Endothelial cell of umbilical vein (primary cell): Measurements from ENCODE around the gene ADAM19. TPM values are rescaled to one million over a fixed set of nuclear protein-coding genes. Genes with fewer than 3 reads are reported as not detected.

Source experiments
- BruUV-seq: library from RNA; stranded (reverse); fragments of 400-500 nt; replicated peaks from 2 replicates; lab custom pipeline; 2021; lab: Mats Ljungman, UMichigan
- CTCF ChIA-PET: fragments of 300-600, 350-600 bp; sonication (Branson Sonifier 250); formaldehyde crosslinking; loops from one replicate; lab custom pipeline; 2021; ENCODE audit warnings: antibody characterized with exemption, inconsistent platforms; lab: Charles Lee
- POLR2A ChIA-PET: fragments of 300-600, 350-600 bp; sonication (Branson Sonifier 250); formaldehyde crosslinking; loops from one replicate; lab custom pipeline; 2021; ENCODE audit warnings: antibody characterized with exemption, inconsistent platforms; lab: Charles Lee
- DNase-seq: peaks from one replicate; pipeline ENCODE4 v3.0.0-alpha.2; 2011; ENCODE audit warnings: low read depth, low spot score
- FAIRE-seq: peaks from 2 replicates; lab custom pipeline; 2011; peaks lifted over from hg19 to GRCh38; lab: Jason Lieb, UNC
- H2AFZ ChIP-seq: 2 replicates; pipeline ENCODE4 v1.6.0; 2012; ENCODE audit warnings: low read depth, low read length, control low read depth, inconsistent platforms
- H3K27ac ChIP-seq: 2 replicates; pipeline ENCODE4 v1.5.1; 2011; ENCODE audit warnings: low read depth, mild to moderate bottlenecking, control low read depth, low read length, moderate library complexity; ENCODE audit not compliant: insufficient read depth
- H3K27me3 ChIP-seq, 2 experiments: 2 replicates each; pipeline versions ENCODE4 v1.6.0 to v1.6.1; 2011; ENCODE audit warnings: low read length in 2 of 2, mixed read lengths in 1 of 2; ENCODE audit not compliant: control insufficient read depth in 2 of 2, insufficient read depth in 2 of 2
- H3K36me3 ChIP-seq, 2 experiments: 2 replicates in 1 of 2; 3 replicates in 1 of 2; pipeline ENCODE4 v1.5.1; 2011; ENCODE audit warnings: low read length in 2 of 2, mild to moderate bottlenecking in 1 of 2, moderate library complexity in 1 of 2; ENCODE audit not compliant: control insufficient read depth in 2 of 2, insufficient read depth in 2 of 2; ENCODE audit errors: extremely low read depth in 1 of 2
- H3K4me1 ChIP-seq: 3 replicates; pipeline ENCODE4 v1.5.1; 2011; ENCODE audit warnings: mild to moderate bottlenecking, low read length; ENCODE audit not compliant: control insufficient read depth, insufficient read depth; ENCODE audit errors: extremely low read depth
- H3K4me2 ChIP-seq: 2 replicates; pipeline ENCODE4 v1.6.1; 2011; ENCODE audit warnings: low read length, control low read depth, mixed read lengths; ENCODE audit not compliant: insufficient read depth
- H3K4me3 ChIP-seq, 3 experiments: fragments of 200-600 bp in 1 of 3; sonication (generic), shearing (Covaris generic) in 1 of 3; replicated peaks in 1 of 3; 2 replicates each; pipeline ENCODE4 v1.5.1; 2011 to 2016; ENCODE audit warnings: control low read depth in 3 of 3, low read length in 3 of 3, mild to moderate bottlenecking in 2 of 3, inconsistent platforms in 1 of 3, low read depth in 1 of 3, moderate library complexity in 1 of 3; ENCODE audit not compliant: insufficient read depth in 1 of 3
- H3K79me2 ChIP-seq: 2 replicates; pipeline ENCODE4 v1.6.0; 2012; ENCODE audit warnings: low read length, inconsistent platforms; ENCODE audit not compliant: control insufficient read depth, insufficient read depth
- H3K9ac ChIP-seq: replicated peaks from 2 replicates; pipeline ENCODE3; 2011; ENCODE audit warnings: low read length, control low read depth; ENCODE audit not compliant: insufficient read depth; ENCODE audit errors: extremely low read depth
- H3K9me1 ChIP-seq: replicated peaks from 3 replicates; pipeline ENCODE4 v1.6.0; 2011; ENCODE audit warnings: mild to moderate bottlenecking, low read length; ENCODE audit not compliant: control insufficient read depth, insufficient read depth; ENCODE audit errors: extremely low read depth
- H3K9me3 ChIP-seq: replicated peaks from 2 replicates; pipeline ENCODE4 v1.5.1; 2012; ENCODE audit warnings: low read length, inconsistent platforms; ENCODE audit not compliant: control insufficient read depth, insufficient read depth
- H4K20me1 ChIP-seq: replicated peaks from 2 replicates; pipeline ENCODE3; 2011; ENCODE audit warnings: mild to moderate bottlenecking, low read length; ENCODE audit not compliant: control insufficient read depth, insufficient read depth; ENCODE audit errors: extremely low read depth
- EZH2 ChIP-seq: IDR thresholded peaks from 2 replicates; pipeline ENCODE4 v1.6.1; 2012; ENCODE audit warnings: borderline replicate concordance, low read depth, mild to moderate bottlenecking, moderate library complexity, low read length, inconsistent platforms; ENCODE audit not compliant: severe bottlenecking
- FOS ChIP-seq: IDR thresholded peaks from 2 replicates; pipeline ENCODE4 v1.6.1; 2011; ENCODE audit warnings: mild to moderate bottlenecking, low read length, moderate library complexity, borderline replicate concordance; ENCODE audit not compliant: insufficient read depth
- GATA2 ChIP-seq: IDR thresholded peaks from 2 replicates; pipeline ENCODE4 v1.7.0; 2011; ENCODE audit warnings: low read depth, mild to moderate bottlenecking, moderate library complexity, mixed read lengths, low read length; ENCODE audit not compliant: insufficient read length, insufficient read depth
- MYC ChIP-seq: IDR thresholded peaks from one replicate; pipeline ENCODE4 v1.6.1; 2011; ENCODE audit warnings: mild to moderate bottlenecking, low read depth, low read length
- POLR2AphosphoS5 ChIP-seq: IDR thresholded peaks from 2 replicates; pipeline ENCODE4 v1.6.1; 2012; ENCODE audit warnings: low read depth, mild to moderate bottlenecking, control low read depth, low read length, moderate library complexity; ENCODE audit not compliant: insufficient read depth
- dilution Hi-C: fragments of 300-500 bp; cut with MboI; formaldehyde crosslinking; loops from one replicate; pipeline ENCODE4 v1.15.0; 2019; ENCODE audit warnings: low sequenced_read_pairs; ENCODE audit not compliant: extremely low pct_ligation_motif_present
- intact Hi-C: fragments of 100-400 bp; cut with micrococcal nuclease; formaldehyde crosslinking; loops from one replicate; pipeline ENCODE4 v1.10.0; 2022
- polyA plus RNA-seq, 4 experiments: library from polyadenylated mRNA; depleted of rRNA in 3 of 4; stranded (reverse) in 3 of 4; unstranded in 1 of 4; fragments of >200 nt; gene quantifications; 2 replicates each; pipeline versions ENCODE4 v1.2.1 to v1.2.3, GENCODE V29; 2011 to 2012; ENCODE audit warnings: missing spikeins in 1 of 4
- total RNA-seq: library from RNA; stranded (reverse); gene quantifications from 2 replicates; pipeline ENCODE4 v1.2.3, GENCODE V29; 2021
- TF ChIP-seq, protein P1 (sequence below), 2 donors: IDR thresholded peaks; 1 replicate in 1 of 2; 2 replicates in 1 of 2; pipeline ENCODE4 v1.5.1; 2011; ENCODE audit warnings: low read length in 2 of 2, mild to moderate bottlenecking in 2 of 2, moderate library complexity in 2 of 2, control low read depth in 1 of 2, inconsistent platforms in 1 of 2, low read depth in 1 of 2; ENCODE audit not compliant: insufficient read depth in 1 of 2; ENCODE audit errors: extremely low read depth in 1 of 2
- TF ChIP-seq, protein P2 (sequence below): IDR thresholded peaks from 2 replicates; pipeline ENCODE4 v1.6.1; 2011; ENCODE audit not compliant: insufficient read depth, insufficient read length

ADAM19 gene
- total and polyA plus RNA-seq, 2 donors (not counting 3 experiments of a cell fraction or from before 2014, with no cell fraction given): 10.0 to 22.6 TPM

DNA sequence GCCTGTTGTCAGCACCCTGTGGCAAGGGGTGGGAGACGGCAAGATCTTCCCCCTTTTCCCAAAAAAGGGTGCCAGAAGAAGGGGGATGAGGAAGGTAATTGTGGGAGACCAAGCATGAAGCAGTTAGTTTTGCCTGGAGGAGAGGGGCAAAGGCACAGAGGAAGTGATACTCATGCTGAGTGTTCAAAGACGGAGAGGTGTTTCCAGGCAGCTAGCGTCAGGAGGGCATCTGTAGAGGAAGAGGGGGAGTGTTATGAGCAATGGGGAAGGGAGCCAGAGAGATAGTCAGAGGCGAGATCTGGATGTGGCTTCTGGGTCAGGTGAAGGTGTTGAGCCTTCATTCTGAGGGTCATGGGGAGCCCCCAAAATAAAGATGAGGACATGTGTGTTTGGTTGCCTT lies 26.9 kb upstream of the ADAM19 start:
- Histone ChIP-seq H3K4me2 (peak overlapping the region; percentile 8), H3K9me1 (no peaks in the 10 kb centered on the region), H3K4me1 (peaks cover 18% of the 10 kb centered on the region), H3K9me3 (no peaks in the 10 kb centered on the region), H3K9ac (no peak overlapping the region), H4K20me1 (no peaks in the 10 kb centered on the region), H3K36me3 (no peaks in the 10 kb centered on the region), H2AFZ (peak overlapping the region; percentile 90), H3K27ac (peak overlapping the region; percentile 20), H3K79me2 (no peaks in the 10 kb centered on the region), H3K4me3 (no peak overlapping the region), H3K27me3 (no peaks in the 10 kb centered on the region)
- dilution Hi-C loops (no loop called here), intact Hi-C loops (no loop called here)
- FAIRE-seq (no peak), DNase-seq (peak; percentile 24)
- TF ChIP-seq GATA2 (peak; percentile 28), FOS (peak; percentile 48), EZH2 (no peak), POLR2AphosphoS5 (peak; percentile 21), MYC (no peak)
- TF ChIP-seq, protein P1, sequence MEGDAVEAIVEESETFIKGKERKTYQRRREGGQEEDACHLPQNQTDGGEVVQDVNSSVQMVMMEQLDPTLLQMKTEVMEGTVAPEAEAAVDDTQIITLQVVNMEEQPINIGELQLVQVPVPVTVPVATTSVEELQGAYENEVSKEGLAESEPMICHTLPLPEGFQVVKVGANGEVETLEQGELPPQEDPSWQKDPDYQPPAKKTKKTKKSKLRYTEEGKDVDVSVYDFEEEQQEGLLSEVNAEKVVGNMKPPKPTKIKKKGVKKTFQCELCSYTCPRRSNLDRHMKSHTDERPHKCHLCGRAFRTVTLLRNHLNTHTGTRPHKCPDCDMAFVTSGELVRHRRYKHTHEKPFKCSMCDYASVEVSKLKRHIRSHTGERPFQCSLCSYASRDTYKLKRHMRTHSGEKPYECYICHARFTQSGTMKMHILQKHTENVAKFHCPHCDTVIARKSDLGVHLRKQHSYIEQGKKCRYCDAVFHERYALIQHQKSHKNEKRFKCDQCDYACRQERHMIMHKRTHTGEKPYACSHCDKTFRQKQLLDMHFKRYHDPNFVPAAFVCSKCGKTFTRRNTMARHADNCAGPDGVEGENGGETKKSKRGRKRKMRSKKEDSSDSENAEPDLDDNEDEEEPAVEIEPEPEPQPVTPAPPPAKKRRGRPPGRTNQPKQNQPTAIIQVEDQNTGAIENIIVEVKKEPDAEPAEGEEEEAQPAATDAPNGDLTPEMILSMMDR (IDR thresholded peaks at IDR 0.05; ENCODE audit: extremely low read depth in 1 of 2, insufficient read depth in 1 of 2, low read depth in 1 of 2, low read length in 2 of 2): no peak
- TF ChIP-seq, protein P2, sequence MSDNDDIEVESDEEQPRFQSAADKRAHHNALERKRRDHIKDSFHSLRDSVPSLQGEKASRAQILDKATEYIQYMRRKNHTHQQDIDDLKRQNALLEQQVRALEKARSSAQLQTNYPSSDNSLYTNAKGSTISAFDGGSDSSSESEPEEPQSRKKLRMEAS: no peak
- ChIA-PET POLR2A (no interaction called here), CTCF (no interaction called here)
- BruUV-seq: no TSS peak
